Measurements from ENCODE around the gene MOGAT3. TPM values are rescaled to one million over a fixed set of nuclear protein-coding genes. Genes with fewer than 3 reads are reported as not detected.
A peak's percentile ranks its signal among the peaks of the same experiment; 100 is the strongest.

MOGAT3 gene
- total and polyA plus RNA-seq, 9 of the 15 experiments (the other 6 are each of a cell fraction or from before 2014, with no cell fraction given), result 0.07 to 0.17 (median 0.13) TPM; not detected in 6

GRCh38 chr7:101200862-101201599, at the start of gene MOGAT3 (continued):
- TF ChIP-seq NRF1 (conservative IDR thresholded peaks at IDR 0.05 in 1 of 2, IDR thresholded peaks at IDR 0.05 in 1 of 2), result peak in 1 of 2 experiments; percentile 40; a peak in 1 of 4 replicates
- no peak for TF ChIP-seq CXXC5 (CRISPR knock-in tag; IDR thresholded peaks at IDR 0.05)
- TF ChIP-seq DNMT1 (IDR thresholded peaks at IDR 0.05), result no peak
- TF ChIP-seq SNRNP70 (optimal IDR thresholded peaks at IDR 0.05; ENCODE audit: low read depth, low read length), result no peak
- no peak for TF ChIP-seq NKRF (IDR thresholded peaks at IDR 0.05; ENCODE audit: borderline replicate concordance)
- TF ChIP-seq BCL6 (CRISPR knock-in tag; IDR thresholded peaks at IDR 0.05), result no peak
- TF ChIP-seq CHAMP1 (IDR thresholded peaks at IDR 0.05), result no peak
- no peak for TF ChIP-seq ILK (tag; IDR thresholded peaks at IDR 0.05; ENCODE audit: borderline replicate concordance, low read depth)
- TF ChIP-seq ZNF124 (CRISPR knock-in tag; IDR thresholded peaks at IDR 0.05), result no peak
- TF ChIP-seq REST (IDR thresholded peaks at IDR 0.05; ENCODE audit: borderline replicate concordance), result peak; percentile 47
- no peak for TF ChIP-seq REST (CRISPR knock-in tag; IDR thresholded peaks at IDR 0.05; ENCODE audit: low read depth)
- no peak for TF ChIP-seq IRF9 (tag; IDR thresholded peaks at IDR 0.05)
- TF ChIP-seq NR3C1 (CRISPR knock-in tag; IDR thresholded peaks at IDR 0.05), result no peak

Data from K562 (cell line).